SJSA1 (cell line): ENCODE results near the gene KANSL1. TPM values are rescaled to one million over a fixed set of nuclear protein-coding genes. Genes with fewer than 3 reads are reported as not detected.

Source experiments
- DNase-seq, 2 experiments: peaks; one replicate each; pipeline ENCODE4 v3.0.0-alpha.2; 2015 to 2020; ENCODE audit warnings: low spot score in 2 of 2, low read depth in 1 of 2
- H3K27ac ChIP-seq: fragments of 250-450 bp; sonication (Bioruptor Pico); 2 replicates; pipeline ENCODE4 v1.5.1; 2020; ENCODE audit warnings: mild to moderate bottlenecking, moderate library complexity
- H3K27me3 ChIP-seq: fragments of 250-450 bp; sonication (Bioruptor Pico); replicated peaks from 2 replicates; pipeline ENCODE4 v1.5.1; 2020; ENCODE audit warnings: mild to moderate bottlenecking, moderate library complexity
- H3K36me3 ChIP-seq: fragments of 250-450 bp; sonication (Bioruptor Pico); 2 replicates; pipeline ENCODE4 v1.5.1; 2020; ENCODE audit warnings: mild to moderate bottlenecking
- H3K4me1 ChIP-seq: fragments of 250-450 bp; sonication (Bioruptor Pico); replicated peaks from 2 replicates; pipeline ENCODE4 v1.6.1; 2021; ENCODE audit warnings: mild to moderate bottlenecking
- H3K4me3 ChIP-seq: fragments of 250-450 bp; sonication (Bioruptor Pico); 2 replicates; pipeline ENCODE4 v1.5.1; 2020; ENCODE audit warnings: mild to moderate bottlenecking
- H3K9me3 ChIP-seq: fragments of 250-450 bp; sonication (Bioruptor Pico); replicated peaks from 2 replicates; pipeline ENCODE4 v1.5.1; 2020; ENCODE audit warnings: mild to moderate bottlenecking
- total RNA-seq: library from RNA; depleted of rRNA; stranded (reverse); fragments of >200 nt; shearing (Covaris generic); gene quantifications from 2 replicates; pipeline ENCODE4 v1.2.3, GENCODE V29; 2014; rRNA removed

KANSL1 gene
- total RNA-seq, 1 experiment from 2014 or later, result 37.9 TPM

DNA sequence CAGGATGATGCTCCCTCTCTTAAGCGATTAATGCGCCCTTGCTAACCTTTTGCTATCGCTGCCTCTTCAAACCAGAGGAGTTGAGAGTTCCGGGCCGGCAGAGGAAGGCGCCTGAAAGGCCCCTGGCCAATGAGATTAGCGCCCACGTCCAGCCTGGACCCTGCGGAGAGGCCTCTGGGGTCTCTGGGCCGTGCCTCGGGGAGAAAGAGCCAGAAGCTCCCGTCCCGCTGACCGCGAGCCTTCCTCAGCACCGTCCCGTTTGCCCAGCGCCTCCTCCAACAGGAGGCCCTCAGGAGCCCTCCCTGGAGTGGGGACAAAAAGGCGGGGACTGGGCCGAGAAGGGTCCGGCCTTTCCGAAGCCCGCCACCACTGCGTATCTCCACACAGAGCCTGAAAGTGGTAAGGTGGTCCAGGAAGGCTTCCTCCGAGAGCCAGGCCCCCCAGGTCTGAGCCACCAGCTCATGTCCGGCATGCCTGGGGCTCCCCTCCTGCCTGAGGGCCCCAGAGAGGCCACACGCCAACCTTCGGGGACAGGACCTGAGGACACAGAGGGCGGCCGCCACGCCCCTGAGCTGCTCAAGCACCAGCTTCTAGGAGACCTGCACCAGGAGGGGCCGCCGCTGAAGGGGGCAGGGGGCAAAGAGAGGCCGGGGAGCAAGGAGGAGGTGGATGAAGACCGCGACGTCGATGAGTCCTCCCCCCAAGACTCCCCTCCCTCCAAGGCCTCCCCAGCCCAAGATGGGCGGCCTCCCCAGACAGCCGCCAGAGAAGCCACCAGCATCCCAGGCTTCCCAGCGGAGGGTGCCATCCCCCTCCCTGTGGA lies 210.2 kb downstream of the KANSL1 start:
- peaks cover 35% of the 10 kb centered on the region for H3K27me3 ChIP-seq
- no peak overlapping the region for H3K4me3 ChIP-seq

DNA sequence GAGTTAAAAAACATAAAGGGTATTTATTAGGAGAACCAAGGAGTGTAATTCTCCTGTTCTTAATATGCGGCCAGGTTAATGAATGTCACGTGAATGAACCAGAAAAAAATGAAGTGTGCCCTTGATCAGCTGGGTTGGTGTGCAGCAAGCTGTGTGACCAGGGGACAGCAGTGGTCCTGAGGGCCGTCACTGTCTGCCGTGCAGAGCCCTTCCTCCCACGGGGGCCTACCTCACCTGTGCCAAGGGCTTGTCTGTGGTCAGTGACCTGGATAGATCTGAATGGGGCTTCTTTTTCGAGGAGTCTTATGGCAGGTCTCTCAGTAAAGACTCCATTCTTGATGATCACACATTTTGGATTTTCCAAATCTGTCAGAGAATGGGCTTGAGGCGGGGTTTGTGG lies 211.9 kb downstream of the KANSL1 start:
- Histone ChIP-seq H3K36me3 (no peaks in the 10 kb centered on the region), H3K4me1 (no peaks in the 10 kb centered on the region), H3K4me3 (no peak overlapping the region), H3K27me3 (peaks cover 36% of the 10 kb centered on the region), H3K9me3 (no peaks in the 10 kb centered on the region), H3K27ac (no peak overlapping the region)
- no peak for DNase-seq

More for the DNA sequence above, 210.2 kb downstream of the KANSL1 start:
- H3K36me3 ChIP-seq, result no peaks in the 10 kb centered on the region
- no peak for DNase-seq
- no peak overlapping the region for H3K27ac ChIP-seq
- H3K9me3 ChIP-seq, result no peaks in the 10 kb centered on the region
- no peaks in the 10 kb centered on the region for H3K4me1 ChIP-seq

- H3K9me3 ChIP-seq, result no peaks in the 10 kb centered on the region
- DNase-seq, result no peak
- no peaks in the 10 kb centered on the region for H3K36me3 ChIP-seq
- H3K4me1 ChIP-seq, result no peaks in the 10 kb centered on the region
- H3K27ac ChIP-seq, result no peak overlapping the region
- H3K4me3 ChIP-seq, result no peak overlapping the region
- H3K27me3 ChIP-seq, result peaks cover 36% of the 10 kb centered on the region
These were observed 212.4 kb downstream of the KANSL1 start for GRCh38 chr17:45980855-45981254.

Other genes starting within 250 kb of the KANSL1 start
- not detected in 2 replicates for gene STH, start 194.2 kb downstream of the KANSL1 start, total RNA-seq
- gene LRRC37A, start 101.7 kb upstream of the KANSL1 start, total RNA-seq, result 0.53 and 1.3 TPM in 2 replicates
- gene ARL17B, start 168.3 kb upstream of the KANSL1 start, total RNA-seq, result 13.8 and 15.1 TPM in 2 replicates